ENCODE results near the gene SBK3.

DNA sequence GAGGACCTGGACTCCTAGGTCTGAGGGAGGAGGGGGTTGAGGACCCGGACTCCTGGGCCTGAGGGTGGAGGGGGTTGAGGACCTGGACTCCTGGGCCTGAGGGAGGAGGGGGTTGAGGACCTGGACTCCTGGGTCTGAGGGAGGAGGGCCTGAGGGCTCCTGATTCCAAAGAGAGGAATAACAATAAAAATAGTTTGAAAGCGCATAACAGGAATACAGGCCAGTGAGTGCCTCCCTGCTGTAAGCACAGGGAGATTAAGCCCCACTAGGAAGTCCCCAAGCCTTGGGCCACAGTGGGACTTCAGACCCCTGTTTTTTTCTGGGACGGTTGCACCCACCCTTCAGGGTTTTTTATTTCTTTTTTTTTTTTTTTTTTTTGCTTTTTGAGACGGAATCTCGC, 7.2 kb downstream of the SBK3 start:
- TF ChIP-seq POLR2AphosphoS5 (IDR thresholded peaks at IDR 0.05; ENCODE audit: low read depth, low read length) (no peak), RAD21 (IDR thresholded peaks at IDR 0.05; ENCODE audit: low read depth) (no peak), SRF (IDR thresholded peaks at IDR 0.05; ENCODE audit: low read depth) (no peak), EZH2phosphoT487 (IDR thresholded peaks at IDR 0.05; ENCODE audit: borderline replicate concordance) (no peak), POLR2A (IDR thresholded peaks at IDR 0.05; ENCODE audit: borderline replicate concordance, extremely low read depth, insufficient read depth, insufficient read length) (no peak), CEBPB (IDR thresholded peaks at IDR 0.05; ENCODE audit: low read depth) (no peak), EZH2 (IDR thresholded peaks at IDR 0.05) (no peak), FOSL1 (IDR thresholded peaks at IDR 0.05; ENCODE audit: low read depth) (no peak)
- TF ChIP-seq, protein P1, sequence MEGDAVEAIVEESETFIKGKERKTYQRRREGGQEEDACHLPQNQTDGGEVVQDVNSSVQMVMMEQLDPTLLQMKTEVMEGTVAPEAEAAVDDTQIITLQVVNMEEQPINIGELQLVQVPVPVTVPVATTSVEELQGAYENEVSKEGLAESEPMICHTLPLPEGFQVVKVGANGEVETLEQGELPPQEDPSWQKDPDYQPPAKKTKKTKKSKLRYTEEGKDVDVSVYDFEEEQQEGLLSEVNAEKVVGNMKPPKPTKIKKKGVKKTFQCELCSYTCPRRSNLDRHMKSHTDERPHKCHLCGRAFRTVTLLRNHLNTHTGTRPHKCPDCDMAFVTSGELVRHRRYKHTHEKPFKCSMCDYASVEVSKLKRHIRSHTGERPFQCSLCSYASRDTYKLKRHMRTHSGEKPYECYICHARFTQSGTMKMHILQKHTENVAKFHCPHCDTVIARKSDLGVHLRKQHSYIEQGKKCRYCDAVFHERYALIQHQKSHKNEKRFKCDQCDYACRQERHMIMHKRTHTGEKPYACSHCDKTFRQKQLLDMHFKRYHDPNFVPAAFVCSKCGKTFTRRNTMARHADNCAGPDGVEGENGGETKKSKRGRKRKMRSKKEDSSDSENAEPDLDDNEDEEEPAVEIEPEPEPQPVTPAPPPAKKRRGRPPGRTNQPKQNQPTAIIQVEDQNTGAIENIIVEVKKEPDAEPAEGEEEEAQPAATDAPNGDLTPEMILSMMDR (IDR thresholded peaks at IDR 0.05 in 2 of 3, conservative IDR thresholded peaks at IDR 0.05 in 1 of 3; ENCODE audit: borderline replicate concordance in 1 of 3, insufficient read depth in 1 of 3, low read depth in 2 of 3, low read length in 2 of 3), result no peak
- TF ChIP-seq, protein P2, sequence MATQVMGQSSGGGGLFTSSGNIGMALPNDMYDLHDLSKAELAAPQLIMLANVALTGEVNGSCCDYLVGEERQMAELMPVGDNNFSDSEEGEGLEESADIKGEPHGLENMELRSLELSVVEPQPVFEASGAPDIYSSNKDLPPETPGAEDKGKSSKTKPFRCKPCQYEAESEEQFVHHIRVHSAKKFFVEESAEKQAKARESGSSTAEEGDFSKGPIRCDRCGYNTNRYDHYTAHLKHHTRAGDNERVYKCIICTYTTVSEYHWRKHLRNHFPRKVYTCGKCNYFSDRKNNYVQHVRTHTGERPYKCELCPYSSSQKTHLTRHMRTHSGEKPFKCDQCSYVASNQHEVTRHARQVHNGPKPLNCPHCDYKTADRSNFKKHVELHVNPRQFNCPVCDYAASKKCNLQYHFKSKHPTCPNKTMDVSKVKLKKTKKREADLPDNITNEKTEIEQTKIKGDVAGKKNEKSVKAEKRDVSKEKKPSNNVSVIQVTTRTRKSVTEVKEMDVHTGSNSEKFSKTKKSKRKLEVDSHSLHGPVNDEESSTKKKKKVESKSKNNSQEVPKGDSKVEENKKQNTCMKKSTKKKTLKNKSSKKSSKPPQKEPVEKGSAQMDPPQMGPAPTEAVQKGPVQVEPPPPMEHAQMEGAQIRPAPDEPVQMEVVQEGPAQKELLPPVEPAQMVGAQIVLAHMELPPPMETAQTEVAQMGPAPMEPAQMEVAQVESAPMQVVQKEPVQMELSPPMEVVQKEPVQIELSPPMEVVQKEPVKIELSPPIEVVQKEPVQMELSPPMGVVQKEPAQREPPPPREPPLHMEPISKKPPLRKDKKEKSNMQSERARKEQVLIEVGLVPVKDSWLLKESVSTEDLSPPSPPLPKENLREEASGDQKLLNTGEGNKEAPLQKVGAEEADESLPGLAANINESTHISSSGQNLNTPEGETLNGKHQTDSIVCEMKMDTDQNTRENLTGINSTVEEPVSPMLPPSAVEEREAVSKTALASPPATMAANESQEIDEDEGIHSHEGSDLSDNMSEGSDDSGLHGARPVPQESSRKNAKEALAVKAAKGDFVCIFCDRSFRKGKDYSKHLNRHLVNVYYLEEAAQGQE (IDR thresholded peaks at IDR 0.05; ENCODE audit: low read depth), result no peak
- TF ChIP-seq, protein P3, sequence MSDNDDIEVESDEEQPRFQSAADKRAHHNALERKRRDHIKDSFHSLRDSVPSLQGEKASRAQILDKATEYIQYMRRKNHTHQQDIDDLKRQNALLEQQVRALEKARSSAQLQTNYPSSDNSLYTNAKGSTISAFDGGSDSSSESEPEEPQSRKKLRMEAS (IDR thresholded peaks at IDR 0.05), result no peak
- TF ChIP-seq, protein P4, sequence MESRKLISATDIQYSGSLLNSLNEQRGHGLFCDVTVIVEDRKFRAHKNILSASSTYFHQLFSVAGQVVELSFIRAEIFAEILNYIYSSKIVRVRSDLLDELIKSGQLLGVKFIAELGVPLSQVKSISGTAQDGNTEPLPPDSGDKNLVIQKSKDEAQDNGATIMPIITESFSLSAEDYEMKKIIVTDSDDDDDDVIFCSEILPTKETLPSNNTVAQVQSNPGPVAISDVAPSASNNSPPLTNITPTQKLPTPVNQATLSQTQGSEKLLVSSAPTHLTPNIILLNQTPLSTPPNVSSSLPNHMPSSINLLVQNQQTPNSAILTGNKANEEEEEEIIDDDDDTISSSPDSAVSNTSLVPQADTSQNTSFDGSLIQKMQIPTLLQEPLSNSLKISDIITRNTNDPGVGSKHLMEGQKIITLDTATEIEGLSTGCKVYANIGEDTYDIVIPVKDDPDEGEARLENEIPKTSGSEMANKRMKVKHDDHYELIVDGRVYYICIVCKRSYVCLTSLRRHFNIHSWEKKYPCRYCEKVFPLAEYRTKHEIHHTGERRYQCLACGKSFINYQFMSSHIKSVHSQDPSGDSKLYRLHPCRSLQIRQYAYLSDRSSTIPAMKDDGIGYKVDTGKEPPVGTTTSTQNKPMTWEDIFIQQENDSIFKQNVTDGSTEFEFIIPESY (IDR thresholded peaks at IDR 0.05; ENCODE audit: extremely low read depth, insufficient replicate concordance, low read length), result no peak

Data from HCT116 (cell line).